HEK293 (cell line): ENCODE results near the gene UGT1A4.

Experiments
- ZNF23 ChIP-seq: fragments of 450-650 bp; formaldehyde crosslinking; IDR thresholded peaks from 2 replicates; pipeline ENCODE4 v1.5.1; 2016; ENCODE audit warnings: missing biosample characterization, missing genetic modification characterization, borderline replicate concordance
- ZNF302 ChIP-seq: fragments of 450-650 bp; formaldehyde crosslinking; IDR thresholded peaks from 2 replicates; pipeline ENCODE4 v1.5.1; 2016; ENCODE audit warnings: missing biosample characterization, missing genetic modification characterization, low read depth
- ZNF629 ChIP-seq: fragments of 450-650 bp; formaldehyde crosslinking; IDR thresholded peaks from 2 replicates; pipeline ENCODE4 v1.5.1; 2017; ENCODE audit warnings: missing biosample characterization, missing genetic modification characterization

- TF ChIP-seq ZNF302 (no peak), ZNF629 (tag by site-specific recombination) (no peak), ZNF23 (no peak)
These were observed 22.3 kb downstream of the UGT1A4 start for GRCh38 chr2:233740870-233741269.
